MM.1S (cell line): Measurements from ENCODE around the gene ITGAV.

Experiments used
- DNase-seq: peaks from one replicate; pipeline ENCODE4 v3.0.0-alpha.2; 2015
- H2AFZ ChIP-seq: fragments of 300-600 bp; sonication (generic); 2 replicates; pipeline ENCODE4 v1.6.0; 2016; ENCODE audit warnings: antibody characterized with exemption, low read length
- H3F3A ChIP-seq: fragments of 300-600 bp; sonication (generic); 2 replicates; pipeline ENCODE4 v1.6.1; 2016; ENCODE audit warnings: mild to moderate bottlenecking, antibody characterized with exemption, low read length, moderate library complexity, mixed read lengths; ENCODE audit not compliant: insufficient read depth
- H3K27ac ChIP-seq: fragments of 300-600 bp; sonication (generic); 2 replicates; pipeline ENCODE4 v1.5.1; 2016; ENCODE audit warnings: mild to moderate bottlenecking, low read length
- H3K27me3 ChIP-seq: fragments of 300-600 bp; sonication (generic); replicated peaks from 2 replicates; pipeline ENCODE4 v1.6.0; 2016; ENCODE audit warnings: low read length; ENCODE audit not compliant: insufficient read depth
- H3K36me3 ChIP-seq: fragments of 300-600 bp; sonication (generic); replicated peaks from 2 replicates; pipeline ENCODE4 v1.6.1; 2016; ENCODE audit warnings: mild to moderate bottlenecking, low read length, mixed read lengths; ENCODE audit not compliant: insufficient read depth
- H3K4me1 ChIP-seq: fragments of 300-600 bp; sonication (generic); 2 replicates; pipeline ENCODE4 v1.6.1; 2016; ENCODE audit warnings: low read length, mixed read lengths
- H3K4me2 ChIP-seq: fragments of 300-600 bp; sonication (generic); 2 replicates; pipeline ENCODE4 v1.6.0; 2016; ENCODE audit warnings: low read depth, low read length
- H3K4me3 ChIP-seq: fragments of 300-600 bp; sonication (generic); 2 replicates; pipeline ENCODE4 v1.5.1; 2016; ENCODE audit warnings: low read length, mixed read lengths
- H3K79me2 ChIP-seq: fragments of 300-600 bp; sonication (generic); 2 replicates; pipeline ENCODE4 v1.6.1; 2016; ENCODE audit warnings: mixed run types, low read length, mixed read lengths
- H3K9ac ChIP-seq: fragments of 300-600 bp; sonication (generic); 2 replicates; pipeline ENCODE4 v1.6.1; 2016; ENCODE audit warnings: low read length, mixed read lengths
- H3K9me2 ChIP-seq: fragments of 300-600 bp; sonication (generic); replicated peaks from 2 replicates; pipeline ENCODE4 v1.6.1; 2016; ENCODE audit warnings: mild to moderate bottlenecking, low read length, mixed read lengths; ENCODE audit not compliant: insufficient read depth
- H3K9me3 ChIP-seq: fragments of 300-600 bp; sonication (generic); replicated peaks from 2 replicates; pipeline ENCODE4 v1.6.1; 2016; ENCODE audit warnings: mild to moderate bottlenecking, low read length, mixed read lengths; ENCODE audit not compliant: insufficient read depth
- H4K20me1 ChIP-seq: fragments of 300-600 bp; sonication (generic); 2 replicates; pipeline ENCODE4 v1.6.1; 2016; ENCODE audit warnings: mild to moderate bottlenecking, low read length, moderate library complexity, mixed read lengths; ENCODE audit not compliant: insufficient read depth
- CTCF ChIP-seq: fragments of 300-600 bp; sonication (generic); IDR thresholded peaks from 2 replicates; pipeline ENCODE4 v1.5.1; 2016; ENCODE audit warnings: antibody characterized with exemption, low read length, mixed read lengths
- EZH2 ChIP-seq: fragments of 300-600 bp; sonication (generic); optimal IDR thresholded peaks from 2 replicates; pipeline ENCODE3; 2017; ENCODE audit warnings: low read depth, mild to moderate bottlenecking, antibody characterized with exemption, low read length, mixed read lengths
- EZH2phosphoT487 ChIP-seq: fragments of 300-600 bp; sonication (generic); IDR thresholded peaks from 2 replicates; pipeline ENCODE4 v1.6.1; 2018; ENCODE audit warnings: antibody characterized with exemption, low read length

ITGAV gene

GRCh38 chr2:186696804-186697203 is 106.9 kb downstream of the ITGAV start:
- Histone ChIP-seq H3K4me2 (no peak overlapping the region), H3K36me3 (no peaks in the 10 kb centered on the region), H3K4me3 (no peak overlapping the region), H2AFZ (no peak overlapping the region), H3K27ac (no peak overlapping the region), H3F3A (no peaks in the 10 kb centered on the region), H3K9ac (no peak overlapping the region), H3K9me3 (no peaks in the 10 kb centered on the region), H3K79me2 (no peaks in the 10 kb centered on the region), H3K27me3 (no peaks in the 10 kb centered on the region), H3K4me1 (no peaks in the 10 kb centered on the region), H4K20me1 (no peaks in the 10 kb centered on the region), H3K9me2 (no peaks in the 10 kb centered on the region)
- TF ChIP-seq EZH2phosphoT487 (no peak), EZH2 (no peak), CTCF (no peak)
- no peak for DNase-seq

- Histone ChIP-seq H4K20me1 (no peaks in the 10 kb centered on the region), H2AFZ (no peak overlapping the region), H3K36me3 (no peaks in the 10 kb centered on the region), H3K4me1 (no peaks in the 10 kb centered on the region), H3K4me2 (no peak overlapping the region), H3K27ac (no peak overlapping the region), H3K9me3 (no peaks in the 10 kb centered on the region), H3K79me2 (no peaks in the 10 kb centered on the region), H3K27me3 (no peaks in the 10 kb centered on the region), H3K4me3 (no peak overlapping the region), H3K9me2 (no peaks in the 10 kb centered on the region), H3K9ac (no peak overlapping the region), H3F3A (no peaks in the 10 kb centered on the region)
- no peak for DNase-seq
- TF ChIP-seq EZH2: no peak
- TF ChIP-seq EZH2phosphoT487: no peak
- no peak for TF ChIP-seq CTCF
Measured at GRCh38 chr2:186697536-186697935, 107.7 kb downstream of the ITGAV start.

- Histone ChIP-seq H3K4me2 (no peak overlapping the region), H3K27ac (no peak overlapping the region), H3F3A (no peaks in the 10 kb centered on the region), H3K9me2 (no peaks in the 10 kb centered on the region), H3K4me3 (no peak overlapping the region), H3K36me3 (no peaks in the 10 kb centered on the region), H3K27me3 (no peaks in the 10 kb centered on the region), H3K9me3 (no peaks in the 10 kb centered on the region), H3K4me1 (no peaks in the 10 kb centered on the region), H3K9ac (no peak overlapping the region), H3K79me2 (no peaks in the 10 kb centered on the region), H4K20me1 (no peaks in the 10 kb centered on the region), H2AFZ (no peak overlapping the region)
- TF ChIP-seq CTCF (no peak), EZH2 (no peak), EZH2phosphoT487 (no peak)
- DNase-seq: no peak
Measured at GRCh38 chr2:186699742-186700141, 109.9 kb downstream of the ITGAV start.
